OCI-LY1 (cell line): ENCODE measurements around the gene TMEM187.

Source experiments
- EZH2 ChIP-seq: fragments of 200-600 bp; sonication (generic), shearing (Covaris generic); IDR thresholded peaks from 2 replicates; pipeline ENCODE4 v1.8.0; 2017; ENCODE audit warnings: borderline replicate concordance, mixed run types, mild to moderate bottlenecking, antibody characterized with exemption, low read length, moderate library complexity, mixed read lengths
- TF ChIP-seq, protein P1 (sequence below): fragments of 200-600 bp; sonication (generic), shearing (Covaris generic); IDR thresholded peaks from 2 replicates; pipeline ENCODE4 v1.5.1; 2017; ENCODE audit warnings: mild to moderate bottlenecking, antibody characterized with exemption, low read length, moderate library complexity, mixed read lengths

DNA sequence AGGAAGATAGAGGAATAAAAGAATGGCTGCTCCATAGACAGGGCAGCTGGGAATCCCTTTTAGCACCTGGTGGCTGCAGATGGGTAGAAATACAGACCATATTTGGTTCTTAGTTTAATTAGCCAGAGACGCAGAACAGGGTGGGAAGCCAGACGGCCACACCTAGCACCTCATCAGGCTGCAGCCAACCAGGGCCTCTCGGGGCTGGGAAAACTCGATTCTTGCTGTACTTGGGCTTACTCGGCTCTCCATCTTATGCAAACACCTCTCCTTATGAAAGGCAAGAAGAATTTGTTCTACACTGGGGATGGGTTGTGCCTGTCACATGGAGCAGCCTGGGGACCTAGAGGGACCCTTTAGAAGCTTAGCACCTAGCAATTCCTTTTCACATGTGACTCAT is 27.5 kb downstream of the TMEM187 start:
- TF ChIP-seq, protein P1, sequence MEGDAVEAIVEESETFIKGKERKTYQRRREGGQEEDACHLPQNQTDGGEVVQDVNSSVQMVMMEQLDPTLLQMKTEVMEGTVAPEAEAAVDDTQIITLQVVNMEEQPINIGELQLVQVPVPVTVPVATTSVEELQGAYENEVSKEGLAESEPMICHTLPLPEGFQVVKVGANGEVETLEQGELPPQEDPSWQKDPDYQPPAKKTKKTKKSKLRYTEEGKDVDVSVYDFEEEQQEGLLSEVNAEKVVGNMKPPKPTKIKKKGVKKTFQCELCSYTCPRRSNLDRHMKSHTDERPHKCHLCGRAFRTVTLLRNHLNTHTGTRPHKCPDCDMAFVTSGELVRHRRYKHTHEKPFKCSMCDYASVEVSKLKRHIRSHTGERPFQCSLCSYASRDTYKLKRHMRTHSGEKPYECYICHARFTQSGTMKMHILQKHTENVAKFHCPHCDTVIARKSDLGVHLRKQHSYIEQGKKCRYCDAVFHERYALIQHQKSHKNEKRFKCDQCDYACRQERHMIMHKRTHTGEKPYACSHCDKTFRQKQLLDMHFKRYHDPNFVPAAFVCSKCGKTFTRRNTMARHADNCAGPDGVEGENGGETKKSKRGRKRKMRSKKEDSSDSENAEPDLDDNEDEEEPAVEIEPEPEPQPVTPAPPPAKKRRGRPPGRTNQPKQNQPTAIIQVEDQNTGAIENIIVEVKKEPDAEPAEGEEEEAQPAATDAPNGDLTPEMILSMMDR, result no peak
- TF ChIP-seq EZH2, result no peak
